GM18526 (cell line): Measurements from ENCODE around the gene CFAP107.

ENCODE experiments used
- POLR2A ChIP-seq: IDR thresholded peaks from 3 replicates; pipeline ENCODE4 v1.6.1; 2011; ENCODE audit not compliant: insufficient read length; ENCODE audit errors: extremely low read depth

Gene CFAP107

DNA sequence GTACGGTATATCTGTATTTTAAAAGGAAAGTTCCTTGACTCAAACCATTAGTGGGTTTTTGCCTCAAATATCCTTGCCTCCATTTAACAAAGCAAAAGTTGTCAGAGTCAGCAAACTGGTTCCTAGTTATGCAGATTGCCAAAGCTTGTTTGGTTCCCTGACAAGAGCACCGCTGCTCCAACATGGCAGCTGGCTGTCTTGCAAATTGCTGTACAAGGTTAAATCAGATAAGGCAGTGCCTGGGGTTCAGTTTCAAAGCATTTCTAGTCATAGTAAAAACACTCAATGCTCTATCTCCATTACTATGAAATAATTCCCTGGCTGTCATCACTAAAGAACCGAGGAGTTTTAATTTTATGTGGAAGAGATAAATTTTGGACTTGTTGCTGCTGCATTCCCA lies 11.3 kb upstream of the CFAP107 start:
- TF ChIP-seq POLR2A, result no peak

- TF ChIP-seq POLR2A, result no peak
Measured at GRCh38 chr1:12738934-12739333, 7.1 kb upstream of the CFAP107 start.

DNA sequence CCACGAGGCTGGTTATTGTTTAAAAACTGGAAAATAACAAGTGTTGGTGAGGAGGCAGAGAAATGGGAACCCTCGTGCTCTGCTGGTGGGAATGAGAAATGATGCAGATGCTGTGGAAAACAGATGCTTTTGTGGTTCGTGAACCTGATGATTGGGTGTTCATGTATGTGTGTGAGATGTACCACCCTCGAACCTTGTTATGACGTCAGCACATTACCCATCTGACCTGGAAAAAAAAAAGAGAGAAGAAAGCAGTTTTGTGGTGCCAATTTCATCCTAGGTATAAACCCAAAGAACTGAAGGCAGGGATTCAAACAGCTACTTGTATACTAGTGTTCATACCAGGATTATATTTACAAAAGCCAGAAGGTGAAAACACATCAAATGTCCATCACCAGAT lies 6.4 kb upstream of the CFAP107 start:
- no peak for TF ChIP-seq POLR2A

- TF ChIP-seq POLR2A, result no peak
Measured at GRCh38 chr1:12741946-12742345, 4.1 kb upstream of the CFAP107 start.

DNA sequence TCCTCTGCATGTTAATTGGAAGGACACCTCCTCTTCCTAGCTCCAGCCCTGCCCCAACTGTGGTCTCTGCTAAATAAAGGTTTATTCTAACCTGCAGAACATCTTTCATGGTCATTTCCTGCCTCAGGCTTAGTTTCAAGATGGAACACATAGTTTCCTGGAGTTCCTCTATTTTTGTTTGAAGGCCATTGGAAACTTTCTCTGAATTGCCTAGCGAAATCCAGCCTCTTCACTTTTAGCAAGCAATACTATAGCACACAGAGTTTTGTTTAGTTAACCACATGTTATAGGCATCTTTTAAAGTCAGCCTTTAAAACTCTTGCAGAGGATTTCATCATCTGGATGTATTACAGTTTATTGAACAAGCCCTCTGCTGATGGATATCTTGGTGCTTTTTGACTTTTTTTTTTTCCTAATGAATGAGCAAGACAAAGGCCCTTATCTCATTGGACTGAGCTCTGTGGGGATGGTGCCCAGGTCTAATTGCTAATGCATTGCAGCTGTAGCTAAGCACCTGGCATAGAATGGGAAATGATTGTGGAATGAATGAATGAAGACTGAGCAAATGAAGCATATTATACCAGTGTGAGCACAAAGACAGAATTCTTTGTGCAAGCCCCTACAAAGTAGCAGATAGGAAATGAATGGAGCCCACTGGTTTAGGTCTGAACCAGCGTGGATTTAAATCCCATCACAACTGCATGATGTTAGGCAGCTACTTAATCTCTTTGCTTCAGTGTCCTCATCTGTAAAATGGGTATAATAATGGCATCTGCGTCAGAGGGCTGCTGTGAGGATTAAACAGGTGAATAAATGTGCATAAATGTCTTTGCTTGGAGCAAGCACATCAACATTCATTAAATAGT lies 641 bp upstream of the CFAP107 start:
- TF ChIP-seq POLR2A, result no peak

GRCh38 chr1:12748778-12749355 lies 2.9 kb downstream of the CFAP107 start:
- TF ChIP-seq POLR2A, result no peak

DNA sequence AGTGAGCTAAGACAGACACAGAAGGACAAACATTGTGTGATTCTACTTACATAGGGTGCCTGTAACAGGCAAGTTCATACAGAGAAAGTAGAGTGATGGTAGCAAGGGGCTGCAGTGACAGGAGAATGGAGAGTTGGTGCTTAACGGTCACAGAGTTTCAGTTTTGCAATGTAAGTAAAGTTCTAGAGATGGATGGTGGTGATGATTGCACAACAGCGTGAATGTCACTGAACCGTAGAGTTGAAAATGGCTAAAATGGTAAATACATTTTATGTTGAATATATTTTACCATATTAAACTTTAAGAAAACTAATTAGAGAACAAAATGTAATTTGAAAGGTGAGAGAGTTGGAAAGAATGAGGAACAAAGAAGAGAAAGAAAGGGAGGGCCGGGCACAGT lies 8.7 kb downstream of the CFAP107 start:
- TF ChIP-seq POLR2A, result no peak

- TF ChIP-seq POLR2A, result no peak
Measured at GRCh38 chr1:12756273-12756672, 10.3 kb downstream of the CFAP107 start.

GRCh38 chr1:12756768-12757413 lies 10.9 kb downstream of the CFAP107 start:
- TF ChIP-seq POLR2A, result no peak

DNA sequence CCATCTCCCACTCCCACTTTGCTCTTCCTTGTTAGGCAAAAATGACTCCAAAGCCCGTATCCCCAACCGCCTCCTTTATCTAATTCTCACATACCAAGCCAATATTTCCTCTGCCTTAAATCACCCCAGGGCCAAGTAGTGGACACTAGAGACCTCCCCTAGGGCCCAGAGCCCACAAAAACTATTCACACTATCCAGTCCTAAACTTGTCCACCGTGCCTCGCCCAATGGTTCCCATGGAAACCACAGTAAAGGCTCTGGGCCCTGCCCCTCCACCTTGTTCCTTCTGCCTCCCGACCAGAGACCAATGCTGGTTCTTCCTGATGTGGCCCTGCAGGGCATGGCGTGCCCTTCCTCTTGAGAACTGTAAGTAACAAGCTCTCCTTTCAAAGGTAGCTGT lies 11.8 kb downstream of the CFAP107 start:
- no peak for TF ChIP-seq POLR2A

DNA sequence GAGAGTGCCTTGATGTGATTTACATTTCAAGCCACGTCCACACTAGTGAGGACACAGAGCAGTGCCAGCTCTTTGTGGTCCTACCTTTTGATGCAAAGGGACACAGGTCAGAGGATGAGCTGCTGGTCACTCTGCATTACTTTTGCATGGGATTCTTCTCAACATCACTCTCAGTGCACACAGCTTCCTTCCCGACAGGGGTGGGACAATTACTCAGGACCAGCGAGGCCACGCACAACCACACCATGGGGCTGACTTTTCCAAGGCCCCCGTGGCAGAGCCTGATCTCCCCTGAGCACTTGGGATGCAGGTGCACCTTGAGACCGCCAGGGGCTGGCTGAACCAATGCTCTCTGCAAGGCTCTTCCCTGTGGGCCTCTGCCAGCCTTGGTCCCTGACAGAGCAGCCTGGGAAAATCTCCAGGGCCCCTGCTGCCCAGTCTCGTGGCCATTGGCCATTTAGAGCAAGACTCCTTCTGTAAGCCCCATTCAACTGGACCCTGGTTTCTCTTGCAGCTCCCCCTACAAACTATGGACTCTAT lies 14.3 kb downstream of the CFAP107 start:
- TF ChIP-seq POLR2A, result no peak

GRCh38 chr1:12761781-12762180 lies 15.8 kb downstream of the CFAP107 start:
- TF ChIP-seq POLR2A, result no peak

- no peak for TF ChIP-seq POLR2A
Measured at GRCh38 chr1:12762766-12763165, 16.8 kb downstream of the CFAP107 start.

DNA sequence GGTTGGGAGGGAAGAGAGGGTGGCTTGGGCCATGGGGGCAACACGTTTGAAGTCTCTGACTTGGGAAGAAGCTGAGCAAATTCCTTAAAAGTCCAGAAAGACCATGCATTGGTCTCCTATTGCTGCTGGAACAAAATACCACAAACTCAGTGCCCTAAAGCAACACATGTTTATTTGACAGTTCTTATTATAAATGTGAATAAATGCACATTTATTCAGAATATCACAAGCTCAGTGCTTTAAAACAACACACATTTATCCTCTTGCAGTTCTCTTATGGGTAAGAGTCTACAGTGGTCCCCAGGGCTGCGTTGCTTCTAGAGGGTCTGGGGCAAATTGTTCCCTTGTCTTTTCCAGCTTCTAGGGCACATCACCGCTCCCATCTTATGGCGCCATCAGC lies 17.5 kb downstream of the CFAP107 start:
- TF ChIP-seq POLR2A, result no peak

- TF ChIP-seq POLR2A, result no peak
Measured at GRCh38 chr1:12764016-12764415, 18.0 kb downstream of the CFAP107 start.

GRCh38 chr1:12769031-12769430 lies 23.0 kb downstream of the CFAP107 start:
- TF ChIP-seq POLR2A, result no peak

DNA sequence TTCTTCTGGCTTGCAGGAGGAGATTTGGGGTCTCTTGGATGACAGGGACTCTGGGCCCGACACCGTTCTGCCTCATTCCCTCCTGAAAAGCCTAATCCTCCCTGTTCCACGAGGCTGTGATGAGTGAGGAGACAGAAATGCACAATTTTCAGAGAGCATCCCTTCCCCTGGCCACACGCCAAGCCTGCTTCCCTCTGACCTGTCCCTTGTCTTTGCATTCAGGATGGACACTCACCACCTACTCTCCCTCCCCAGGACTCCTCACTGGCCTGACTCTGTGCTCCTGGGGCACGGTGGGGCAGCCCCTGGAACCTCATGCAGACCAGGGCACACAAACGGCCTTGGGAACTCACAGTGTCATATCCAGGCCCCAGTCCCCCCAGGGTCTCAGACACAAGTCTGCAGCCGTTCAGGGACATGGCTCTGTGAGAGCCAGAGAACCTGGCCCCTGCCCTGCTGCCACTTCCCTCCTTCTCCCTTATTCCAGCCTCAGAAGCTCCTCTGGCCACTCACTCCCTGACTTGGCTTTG lies 24.0 kb downstream of the CFAP107 start:
- no peak for TF ChIP-seq POLR2A
